ENCODE results near the gene MAVS. TPM values are rescaled to one million over a fixed set of nuclear protein-coding genes. Genes with fewer than 3 reads are reported as not detected.

MAVS gene
- total and polyA plus RNA-seq, 2 experiments from 2014 or later: 15.6 to 24.7 TPM

DNA sequence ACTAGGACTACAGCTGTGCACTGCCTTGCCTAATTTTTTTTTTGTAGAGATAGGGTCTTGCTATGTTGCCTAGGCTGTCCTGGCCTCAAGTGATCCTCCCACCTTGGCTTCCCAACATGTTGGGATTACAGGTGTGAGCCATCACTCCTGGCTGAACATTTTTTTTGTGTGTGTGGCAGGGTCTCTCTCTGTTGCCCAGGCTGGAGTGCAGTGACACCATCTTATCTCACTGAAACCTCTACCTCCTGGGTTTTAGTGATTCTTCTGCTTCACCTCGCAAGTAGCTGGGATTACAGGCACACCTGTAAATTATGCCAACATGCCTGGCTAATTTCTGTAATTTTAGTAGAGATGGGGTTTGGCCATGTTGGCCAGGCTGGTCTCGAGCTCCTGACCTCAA is 67.8 kb downstream of the MAVS start:
- H3K9me2 ChIP-seq (replicated peaks; ENCODE audit: insufficient read depth): no peaks in the 10 kb centered on the region
- no peak for DNase-seq (ENCODE audit: low spot score)
- no peaks in the 10 kb centered on the region for H3K36me3 ChIP-seq (replicated peaks; ENCODE audit: insufficient read depth, low read depth)
- 98% methylated on average over 2 of the region's 2 CpGs for WGBS (ENCODE audit: low lambda C conversion rate, missing lambda C conversion rate)
- no peak overlapping the region for H3K27ac ChIP-seq
- H3K9me3 ChIP-seq (ENCODE audit: low read depth): no peaks in the 10 kb centered on the region
- no peak overlapping the region for H3K4me3 ChIP-seq
- no peaks in the 10 kb centered on the region for H3K4me1 ChIP-seq (ENCODE audit: insufficient read depth)
- H3K4me2 ChIP-seq: no peak overlapping the region
- no peaks in the 10 kb centered on the region for H3K27me3 ChIP-seq
- peaks cover 94% of the 10 kb centered on the region for H3K79me2 ChIP-seq
- TF ChIP-seq EZH2phosphoT487 (IDR thresholded peaks at IDR 0.05; ENCODE audit: low read depth, severe bottlenecking, unreplicated experiment) (no peak), CTCF (IDR thresholded peaks at IDR 0.05; ENCODE audit: poor library complexity) (no peak)
- H4K20me1 ChIP-seq (ENCODE audit: insufficient read depth, poor library complexity, severe bottlenecking): peaks cover 70% of the 10 kb centered on the region
- no peak overlapping the region for H2AFZ ChIP-seq

- no peaks in the 10 kb centered on the region for H3K4me1 ChIP-seq (ENCODE audit: insufficient read depth)
- H3K79me2 ChIP-seq: peaks cover 94% of the 10 kb centered on the region
- H4K20me1 ChIP-seq (ENCODE audit: insufficient read depth, poor library complexity, severe bottlenecking): peaks cover 61% of the 10 kb centered on the region
- H3K27me3 ChIP-seq: no peaks in the 10 kb centered on the region
- no peak overlapping the region for H2AFZ ChIP-seq
- no peak for TF ChIP-seq EZH2 (IDR thresholded peaks at IDR 0.05; ENCODE audit: borderline replicate concordance)
- no peak for TF ChIP-seq CTCF (IDR thresholded peaks at IDR 0.05; ENCODE audit: poor library complexity)
- no peak for TF ChIP-seq EZH2phosphoT487 (IDR thresholded peaks at IDR 0.05; ENCODE audit: low read depth, severe bottlenecking, unreplicated experiment)
- H3K9me3 ChIP-seq (ENCODE audit: low read depth): no peaks in the 10 kb centered on the region
- H3K27ac ChIP-seq: no peak overlapping the region
- no peak for DNase-seq (ENCODE audit: low spot score)
- no peak overlapping the region for H3K4me3 ChIP-seq
- no peaks in the 10 kb centered on the region for H3K9me2 ChIP-seq (replicated peaks; ENCODE audit: insufficient read depth)
- no peaks in the 10 kb centered on the region for H3K36me3 ChIP-seq (replicated peaks; ENCODE audit: insufficient read depth, low read depth)
- WGBS (ENCODE audit: low lambda C conversion rate, missing lambda C conversion rate): 93% methylated on average over 2 of the region's 2 CpGs
- no peak overlapping the region for H3K4me2 ChIP-seq
Measured at GRCh38 chr20:3915691-3916090, 69.1 kb downstream of the MAVS start.

DNA sequence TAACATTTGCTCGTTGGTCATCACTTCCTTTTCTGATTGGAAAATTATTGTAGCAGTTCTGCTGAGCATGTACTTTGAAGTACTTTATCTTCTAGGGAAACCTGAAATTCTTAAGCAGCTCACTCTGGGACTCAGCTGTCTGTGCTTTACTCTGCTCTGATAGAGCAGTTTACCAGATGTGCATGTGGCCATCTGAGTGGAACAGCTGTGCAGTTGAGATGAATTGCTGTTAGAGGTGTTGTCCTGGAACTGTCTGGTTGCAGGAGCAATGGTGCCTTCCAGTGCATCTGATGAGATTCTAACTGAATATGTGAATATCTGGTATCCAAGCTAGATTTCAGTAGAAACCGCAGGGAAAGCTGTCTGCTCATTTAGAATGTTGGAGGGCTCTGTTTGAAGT is 69.7 kb downstream of the MAVS start:
- TF ChIP-seq EZH2 (IDR thresholded peaks at IDR 0.05; ENCODE audit: borderline replicate concordance): no peak
- TF ChIP-seq EZH2phosphoT487 (IDR thresholded peaks at IDR 0.05; ENCODE audit: low read depth, severe bottlenecking, unreplicated experiment): no peak
- no peak for TF ChIP-seq CTCF (IDR thresholded peaks at IDR 0.05; ENCODE audit: poor library complexity)
- peaks cover 95% of the 10 kb centered on the region for H3K79me2 ChIP-seq
- no peak for DNase-seq (ENCODE audit: low spot score)
- H3K4me3 ChIP-seq: no peak overlapping the region
- 86% methylated on average over 2 of the region's 2 CpGs for WGBS (ENCODE audit: low lambda C conversion rate, missing lambda C conversion rate)
- H3K36me3 ChIP-seq (replicated peaks; ENCODE audit: insufficient read depth, low read depth): no peaks in the 10 kb centered on the region
- H3K9me3 ChIP-seq (ENCODE audit: low read depth): no peaks in the 10 kb centered on the region
- no peaks in the 10 kb centered on the region for H3K9me2 ChIP-seq (replicated peaks; ENCODE audit: insufficient read depth)
- H3K27ac ChIP-seq: no peak overlapping the region
- H2AFZ ChIP-seq: no peak overlapping the region
- peaks cover 61% of the 10 kb centered on the region for H4K20me1 ChIP-seq (ENCODE audit: insufficient read depth, poor library complexity, severe bottlenecking)
- no peak overlapping the region for H3K4me2 ChIP-seq
- no peaks in the 10 kb centered on the region for H3K27me3 ChIP-seq
- no peaks in the 10 kb centered on the region for H3K4me1 ChIP-seq (ENCODE audit: insufficient read depth)

- H3K27me3 ChIP-seq: no peaks in the 10 kb centered on the region
- H3K27ac ChIP-seq: no peak overlapping the region
- no peak overlapping the region for H2AFZ ChIP-seq
- no peak overlapping the region for H3K4me2 ChIP-seq
- peaks cover 75% of the 10 kb centered on the region for H3K79me2 ChIP-seq
- no peaks in the 10 kb centered on the region for H3K9me3 ChIP-seq (ENCODE audit: low read depth)
- TF ChIP-seq EZH2 (IDR thresholded peaks at IDR 0.05; ENCODE audit: borderline replicate concordance) (no peak), CTCF (IDR thresholded peaks at IDR 0.05; ENCODE audit: poor library complexity) (no peak), EZH2phosphoT487 (IDR thresholded peaks at IDR 0.05; ENCODE audit: low read depth, severe bottlenecking, unreplicated experiment) (no peak)
- H3K4me3 ChIP-seq: no peak overlapping the region
- no peak for DNase-seq (ENCODE audit: low spot score)
- peaks cover 53% of the 10 kb centered on the region for H4K20me1 ChIP-seq (ENCODE audit: insufficient read depth, poor library complexity, severe bottlenecking)
- 92% methylated on average over 1 of the region's 1 CpG for WGBS (ENCODE audit: low lambda C conversion rate, missing lambda C conversion rate)
- no peaks in the 10 kb centered on the region for H3K36me3 ChIP-seq (replicated peaks; ENCODE audit: insufficient read depth, low read depth)
- no peaks in the 10 kb centered on the region for H3K9me2 ChIP-seq (replicated peaks; ENCODE audit: insufficient read depth)
- H3K4me1 ChIP-seq (ENCODE audit: insufficient read depth): no peaks in the 10 kb centered on the region
Measured at GRCh38 chr20:3919352-3919751, 72.7 kb downstream of the MAVS start.

All from hepatocyte (in vitro differentiated cells).